ENCODE measurements around the gene CRHBP.
"Not testable (repeated sequence)": the region's sequence is repeated elsewhere in the genome, so short reads cannot be mapped to it uniquely, and the experiment has no call there.

Gene CRHBP

GRCh38 chr5:76930083-76930482 lies 22.8 kb upstream of the CRHBP start:
- DNase-seq (ENCODE audit: low spot score): no peak
- TF ChIP-seq CTCF (IDR thresholded peaks at IDR 0.05; ENCODE audit: extremely low read depth, missing control alignments): no peak

- no peak for TF ChIP-seq CTCF (IDR thresholded peaks at IDR 0.05; ENCODE audit: extremely low read depth, missing control alignments)
- peak; percentile 44 for DNase-seq (ENCODE audit: low spot score)
Observed at GRCh38 chr5:76938177-76938576, 14.7 kb upstream of the CRHBP start.

GRCh38 chr5:76941000-76941399 lies 11.8 kb upstream of the CRHBP start:
- no peak for DNase-seq (ENCODE audit: low spot score)

GRCh38 chr5:76941442-76941841 lies 11.4 kb upstream of the CRHBP start:
- no peak for DNase-seq (ENCODE audit: low spot score)
- no peak for TF ChIP-seq CTCF (IDR thresholded peaks at IDR 0.05; ENCODE audit: extremely low read depth, missing control alignments)

More at GRCh38 chr5:76941000-76941399, 11.8 kb upstream of the CRHBP start:
- no peak for TF ChIP-seq CTCF (IDR thresholded peaks at IDR 0.05; ENCODE audit: extremely low read depth, missing control alignments)

GRCh38 chr5:76942581-76942980 lies 10.3 kb upstream of the CRHBP start:
- TF ChIP-seq CTCF (IDR thresholded peaks at IDR 0.05; ENCODE audit: extremely low read depth, missing control alignments): no peak
- no peak for DNase-seq (ENCODE audit: low spot score)

- no peak for TF ChIP-seq CTCF (IDR thresholded peaks at IDR 0.05; ENCODE audit: extremely low read depth, missing control alignments)
- DNase-seq (ENCODE audit: low spot score): no peak
Observed at GRCh38 chr5:76943006-76943405, 9.8 kb upstream of the CRHBP start.

GRCh38 chr5:76944638-76945037 lies 8.2 kb upstream of the CRHBP start:
- TF ChIP-seq CTCF (IDR thresholded peaks at IDR 0.05; ENCODE audit: extremely low read depth, missing control alignments): no peak
- DNase-seq (ENCODE audit: low spot score): no peak

- not testable (repeated sequence) for DNase-seq (ENCODE audit: low spot score)
Observed at GRCh38 chr5:76945238-76945637, 7.6 kb upstream of the CRHBP start.

Data from GM20000 (cell line).